Epithelial cell of esophagus (primary cell): Measurements from ENCODE around the gene MKRN1.
"Not testable (repeated sequence)": the region's sequence is repeated elsewhere in the genome, so short reads cannot be mapped to it uniquely, and the experiment has no call there.

Experiments used
- DNase-seq: peaks from one replicate; pipeline ENCODE4 v3.0.0; 2010; ENCODE audit warnings: low read depth
- H3K4me3 ChIP-seq: 2 replicates; pipeline ENCODE4 v1.5.1; 2011; ENCODE audit warnings: mild to moderate bottlenecking, low read length, control low read depth
- CTCF ChIP-seq: IDR thresholded peaks from 2 replicates; pipeline ENCODE4 v1.5.1; 2011; ENCODE audit warnings: low read depth, mild to moderate bottlenecking, low read length, control low read depth, inconsistent platforms; ENCODE audit not compliant: insufficient read depth; ENCODE audit errors: missing control alignments

Gene MKRN1

GRCh38 chr7:140458916-140459315 lies 20.4 kb downstream of the MKRN1 start:
- no peak for DNase-seq
- no peak overlapping the region for H3K4me3 ChIP-seq
- no peak for TF ChIP-seq CTCF

- no peak for DNase-seq
- no peak for TF ChIP-seq CTCF
- no peak overlapping the region for H3K4me3 ChIP-seq
These were observed 21.1 kb downstream of the MKRN1 start for GRCh38 chr7:140458201-140458600.

GRCh38 chr7:140456551-140457051 lies 22.7 kb downstream of the MKRN1 start:
- H3K4me3 ChIP-seq: no peak overlapping the region
- DNase-seq: peak; percentile 41
- no peak for TF ChIP-seq CTCF

GRCh38 chr7:140455743-140456142 lies 23.6 kb downstream of the MKRN1 start:
- DNase-seq: no peak
- no peak for TF ChIP-seq CTCF
- no peak overlapping the region for H3K4me3 ChIP-seq

- no peak for DNase-seq
- no peak overlapping the region for H3K4me3 ChIP-seq
- TF ChIP-seq CTCF: no peak
These were observed 24.7 kb downstream of the MKRN1 start for GRCh38 chr7:140454657-140455015.

GRCh38 chr7:140453785-140454656 lies 25.3 kb downstream of the MKRN1 start:
- DNase-seq, H3K4me3 ChIP-seq: not testable (repeated sequence)

GRCh38 chr7:140453273-140453672 lies 26.0 kb downstream of the MKRN1 start:
- no peak overlapping the region for H3K4me3 ChIP-seq
- DNase-seq: no peak
- TF ChIP-seq CTCF: no peak
